ENCODE results near the gene KRTAP10-3. TPM values are rescaled to one million over a fixed set of nuclear protein-coding genes. Genes with fewer than 3 reads are reported as not detected.

The KRTAP10-3 gene
- total and polyA plus RNA-seq, 2 donors (not counting 1 experiment from before 2014, with no cell fraction given), result not detected

DNA sequence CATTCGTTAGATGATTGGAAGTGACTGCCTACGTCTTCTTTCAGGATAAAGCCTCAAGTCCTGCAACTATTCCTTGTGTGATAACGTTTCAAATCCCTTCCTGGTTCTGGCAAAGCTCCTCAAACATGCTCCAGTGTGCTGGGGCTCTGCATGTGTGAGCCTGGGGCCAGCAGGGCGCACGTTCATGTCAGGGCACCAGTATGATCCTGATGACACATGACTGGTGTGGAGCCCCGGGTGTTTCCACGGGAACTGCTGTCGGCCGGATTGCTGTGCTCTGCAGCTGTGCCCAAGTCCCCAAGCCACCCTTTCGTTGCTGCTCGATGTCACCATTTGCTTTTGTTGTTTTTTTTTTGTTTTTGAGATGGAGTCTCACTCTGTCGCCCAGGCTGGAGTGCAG, 39.9 kb downstream of the KRTAP10-3 start:
- Histone ChIP-seq H3K9me3 (ENCODE audit: control insufficient read depth, insufficient read depth, low read depth, low read length) (no peaks in the 10 kb centered on the region), H3K4me2 (ENCODE audit: extremely low read depth, insufficient read depth, low read length) (no peak overlapping the region), H2AFZ (ENCODE audit: low read length) (no peak overlapping the region), H3K36me3 (ENCODE audit: control insufficient read depth, insufficient read depth, low read length) (no peaks in the 10 kb centered on the region), H3K4me3 (replicated peaks in 1 of 4; ENCODE audit: control extremely low read depth in 1 of 4, insufficient read depth in 1 of 4, low read depth in 3 of 4, low read length in 4 of 4) (no peak overlapping the region), H3K27me3 (ENCODE audit: control insufficient read depth, insufficient read depth, low read length) (no peaks in the 10 kb centered on the region), H3K9ac (ENCODE audit: insufficient read depth, low read length) (no peak overlapping the region), H4K20me1 (ENCODE audit: control insufficient read depth, extremely low read depth, insufficient read depth, low read length) (no peaks in the 10 kb centered on the region), H3K4me1 (ENCODE audit: control insufficient read depth, extremely low read depth, insufficient read depth, low read length) (no peaks in the 10 kb centered on the region), H3K79me2 (ENCODE audit: control insufficient read depth, insufficient read depth, low read length) (no peaks in the 10 kb centered on the region), H3K27ac (ENCODE audit: insufficient read depth, low read length) (no peak overlapping the region)
- TF ChIP-seq, protein P1, sequence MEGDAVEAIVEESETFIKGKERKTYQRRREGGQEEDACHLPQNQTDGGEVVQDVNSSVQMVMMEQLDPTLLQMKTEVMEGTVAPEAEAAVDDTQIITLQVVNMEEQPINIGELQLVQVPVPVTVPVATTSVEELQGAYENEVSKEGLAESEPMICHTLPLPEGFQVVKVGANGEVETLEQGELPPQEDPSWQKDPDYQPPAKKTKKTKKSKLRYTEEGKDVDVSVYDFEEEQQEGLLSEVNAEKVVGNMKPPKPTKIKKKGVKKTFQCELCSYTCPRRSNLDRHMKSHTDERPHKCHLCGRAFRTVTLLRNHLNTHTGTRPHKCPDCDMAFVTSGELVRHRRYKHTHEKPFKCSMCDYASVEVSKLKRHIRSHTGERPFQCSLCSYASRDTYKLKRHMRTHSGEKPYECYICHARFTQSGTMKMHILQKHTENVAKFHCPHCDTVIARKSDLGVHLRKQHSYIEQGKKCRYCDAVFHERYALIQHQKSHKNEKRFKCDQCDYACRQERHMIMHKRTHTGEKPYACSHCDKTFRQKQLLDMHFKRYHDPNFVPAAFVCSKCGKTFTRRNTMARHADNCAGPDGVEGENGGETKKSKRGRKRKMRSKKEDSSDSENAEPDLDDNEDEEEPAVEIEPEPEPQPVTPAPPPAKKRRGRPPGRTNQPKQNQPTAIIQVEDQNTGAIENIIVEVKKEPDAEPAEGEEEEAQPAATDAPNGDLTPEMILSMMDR (conservative IDR thresholded peaks at IDR 0.05 in 1 of 2, IDR thresholded peaks at IDR 0.05 in 1 of 2; ENCODE audit: low read depth in 1 of 2, low read length in 2 of 2), result no peak
- no peak for TF ChIP-seq EZH2 (IDR thresholded peaks at IDR 0.05; ENCODE audit: low read length, missing control alignments)
- no peak for DNase-seq (ENCODE audit: low read depth in 2 of 2)

DNA sequence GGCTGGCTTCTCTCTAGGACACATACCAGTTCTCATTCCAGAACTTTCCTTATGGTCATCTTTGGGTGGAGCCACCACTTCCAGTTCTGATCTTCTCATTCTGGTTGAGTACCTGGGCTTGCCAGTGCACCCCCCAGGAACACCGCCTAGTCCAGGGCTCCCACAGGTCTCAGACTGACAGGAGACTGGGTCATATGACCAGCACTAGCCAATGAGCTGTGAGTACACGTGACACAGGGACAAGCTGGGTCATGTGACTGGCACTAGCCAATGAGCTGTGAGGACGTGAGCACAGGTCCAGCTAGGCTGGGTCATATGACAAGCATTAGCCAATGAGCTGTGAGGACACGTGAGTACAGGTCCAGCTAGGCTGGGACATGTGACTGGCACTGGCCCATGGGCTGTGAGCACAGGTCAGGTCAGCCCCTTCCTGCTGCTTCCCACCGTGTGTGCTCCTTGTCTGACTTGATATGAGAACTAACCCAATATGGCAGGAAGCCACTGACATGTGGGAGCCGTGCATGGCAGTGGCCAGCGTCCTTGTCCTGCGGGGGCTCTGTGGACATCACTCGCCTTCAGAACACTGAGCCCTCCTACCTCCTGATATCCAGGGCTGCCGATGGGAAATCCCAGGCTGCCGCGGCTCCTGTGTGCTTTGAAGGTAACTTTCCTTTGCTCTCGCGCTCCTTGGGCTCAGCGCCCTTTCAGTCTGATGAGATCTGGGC, 41.3 kb downstream of the KRTAP10-3 start:
- no peaks in the 10 kb centered on the region for H3K27me3 ChIP-seq (ENCODE audit: control insufficient read depth, insufficient read depth, low read length)
- H3K4me2 ChIP-seq (ENCODE audit: extremely low read depth, insufficient read depth, low read length), result no peak overlapping the region
- H3K27ac ChIP-seq (ENCODE audit: insufficient read depth, low read length), result no peak overlapping the region
- no peaks in the 10 kb centered on the region for H3K36me3 ChIP-seq (ENCODE audit: control insufficient read depth, insufficient read depth, low read length)
- TF ChIP-seq EZH2 (IDR thresholded peaks at IDR 0.05; ENCODE audit: low read length, missing control alignments), result no peak
- TF ChIP-seq, protein P1 (conservative IDR thresholded peaks at IDR 0.05 in 1 of 2, IDR thresholded peaks at IDR 0.05 in 1 of 2; ENCODE audit: low read depth in 1 of 2, low read length in 2 of 2), result no peak
- H2AFZ ChIP-seq (ENCODE audit: low read length), result no peak overlapping the region
- H3K79me2 ChIP-seq (ENCODE audit: control insufficient read depth, insufficient read depth, low read length), result no peaks in the 10 kb centered on the region
- H3K9ac ChIP-seq (ENCODE audit: insufficient read depth, low read length), result no peak overlapping the region
- no peaks in the 10 kb centered on the region for H3K9me3 ChIP-seq (ENCODE audit: control insufficient read depth, insufficient read depth, low read depth, low read length)
- no peaks in the 10 kb centered on the region for H3K4me1 ChIP-seq (ENCODE audit: control insufficient read depth, extremely low read depth, insufficient read depth, low read length)
- no peaks in the 10 kb centered on the region for H4K20me1 ChIP-seq (ENCODE audit: control insufficient read depth, extremely low read depth, insufficient read depth, low read length)
- DNase-seq (ENCODE audit: low read depth in 2 of 2), result peak; percentile 3 to 6
- no peak overlapping the region for H3K4me3 ChIP-seq (replicated peaks in 1 of 4; ENCODE audit: control extremely low read depth in 1 of 4, insufficient read depth in 1 of 4, low read depth in 3 of 4, low read length in 4 of 4)

DNA sequence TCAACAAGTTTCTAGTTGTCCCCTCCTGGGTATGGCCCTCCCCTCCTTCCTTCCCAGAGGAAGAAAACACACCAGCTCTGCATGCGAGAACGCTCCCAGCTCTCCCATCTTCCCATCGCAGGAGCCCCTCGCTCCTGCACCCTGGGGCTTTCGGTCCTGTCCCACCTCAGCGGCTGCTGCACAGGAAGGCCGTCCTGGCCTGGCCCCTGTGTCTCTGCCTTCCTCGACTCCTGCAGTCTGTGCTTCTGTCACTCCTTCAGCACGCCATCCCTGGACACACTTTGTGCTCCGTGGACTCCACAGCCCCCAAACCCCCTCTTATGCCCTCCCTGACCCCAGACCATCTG, 41.8 kb downstream of the KRTAP10-3 start:
- H3K4me3 ChIP-seq (replicated peaks in 1 of 4; ENCODE audit: control extremely low read depth in 1 of 4, insufficient read depth in 1 of 4, low read depth in 3 of 4, low read length in 4 of 4), result no peak overlapping the region
- no peaks in the 10 kb centered on the region for H3K9me3 ChIP-seq (ENCODE audit: control insufficient read depth, insufficient read depth, low read depth, low read length)
- no peak overlapping the region for H3K4me2 ChIP-seq (ENCODE audit: extremely low read depth, insufficient read depth, low read length)
- no peaks in the 10 kb centered on the region for H3K36me3 ChIP-seq (ENCODE audit: control insufficient read depth, insufficient read depth, low read length)
- no peak for DNase-seq (ENCODE audit: low read depth in 2 of 2)
- TF ChIP-seq, protein P1 (conservative IDR thresholded peaks at IDR 0.05 in 1 of 2, IDR thresholded peaks at IDR 0.05 in 1 of 2; ENCODE audit: low read depth in 1 of 2, low read length in 2 of 2), result no peak
- no peak for TF ChIP-seq EZH2 (IDR thresholded peaks at IDR 0.05; ENCODE audit: low read length, missing control alignments)
- H4K20me1 ChIP-seq (ENCODE audit: control insufficient read depth, extremely low read depth, insufficient read depth, low read length), result no peaks in the 10 kb centered on the region
- H3K9ac ChIP-seq (ENCODE audit: insufficient read depth, low read length), result no peak overlapping the region
- no peak overlapping the region for H2AFZ ChIP-seq (ENCODE audit: low read length)
- H3K27ac ChIP-seq (ENCODE audit: insufficient read depth, low read length), result no peak overlapping the region
- no peaks in the 10 kb centered on the region for H3K4me1 ChIP-seq (ENCODE audit: control insufficient read depth, extremely low read depth, insufficient read depth, low read length)
- H3K79me2 ChIP-seq (ENCODE audit: control insufficient read depth, insufficient read depth, low read length), result no peaks in the 10 kb centered on the region
- no peaks in the 10 kb centered on the region for H3K27me3 ChIP-seq (ENCODE audit: control insufficient read depth, insufficient read depth, low read length)
